Measurements from ENCODE around the gene RPS27A.
"Not testable (repeated sequence)": the region's sequence is repeated elsewhere in the genome, so short reads cannot be mapped to it uniquely, and the experiment has no call there.

RPS27A gene

DNA sequence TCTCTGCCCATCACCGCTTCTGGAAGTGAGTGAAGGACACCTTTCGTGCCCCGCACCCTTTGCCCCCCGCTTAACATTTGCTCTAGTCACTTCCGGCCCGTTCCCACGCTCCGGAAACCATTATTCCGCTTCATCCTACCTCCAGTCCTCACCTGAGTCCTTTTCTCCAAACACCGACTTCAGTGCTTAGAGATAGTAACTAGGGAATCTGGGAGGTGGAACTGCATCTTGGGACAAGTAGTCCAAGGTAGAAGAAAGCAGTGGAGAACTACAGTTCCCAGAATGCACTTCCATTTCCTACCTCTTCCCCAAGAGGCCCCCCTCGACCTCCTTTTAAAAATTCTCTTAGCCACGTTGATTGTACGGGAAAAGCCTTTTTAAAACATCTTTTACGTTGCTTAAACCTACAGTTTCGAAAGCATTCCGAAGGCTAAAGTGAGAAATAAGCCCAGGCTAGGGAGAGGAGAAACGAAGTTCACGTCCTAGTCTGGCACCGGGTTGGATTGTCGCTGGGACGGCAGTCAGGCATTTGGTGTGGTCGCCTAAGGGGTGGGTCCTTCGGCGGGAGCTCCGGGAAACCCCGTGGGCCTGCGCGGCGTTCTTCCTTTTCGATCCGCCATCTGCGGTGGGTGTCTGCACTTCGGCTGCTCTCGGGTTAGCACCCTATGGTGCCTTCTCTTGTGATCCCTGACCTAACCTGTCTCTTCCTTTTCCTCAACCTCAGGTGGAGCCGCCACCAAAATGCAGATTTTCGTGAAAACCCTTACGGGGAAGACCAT lies at the start of gene RPS27A, which contains the start of gene CLHC1:
Gene RPS27A, plus strand, starts transcription at position 605 of the 779 bp plus-strand sequence. Its CDS starts 137 bp downstream, at position 742.
Gene CLHC1, minus strand, starts transcription at position 210 of the 779 bp plus-strand sequence. CDS start 9,882 bp downstream, outside the sequence.
- DNase-seq (ENCODE audit: low spot score) = peak; percentile 96

DNA sequence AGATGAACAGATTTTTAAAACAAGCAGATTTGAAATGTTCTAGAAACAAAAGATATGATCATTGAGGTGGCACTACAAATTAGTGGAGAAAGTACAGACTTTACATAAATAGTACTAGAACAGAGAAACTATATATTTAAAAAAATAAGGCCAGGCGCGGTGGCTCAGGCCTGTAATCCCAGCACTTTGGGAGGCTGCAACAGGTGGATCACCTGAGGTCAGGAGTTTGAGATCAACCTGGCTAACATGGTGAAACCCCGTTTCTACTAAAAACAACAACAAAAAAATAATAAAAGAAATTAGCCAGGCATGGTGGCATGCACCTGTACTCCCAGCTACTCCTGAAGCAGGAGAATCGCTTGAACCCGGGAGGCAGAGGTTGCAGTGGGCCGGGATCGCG lies 45.7 kb upstream of the RPS27A start:
- DNase-seq (ENCODE audit: low spot score) = not testable (repeated sequence)

DNA sequence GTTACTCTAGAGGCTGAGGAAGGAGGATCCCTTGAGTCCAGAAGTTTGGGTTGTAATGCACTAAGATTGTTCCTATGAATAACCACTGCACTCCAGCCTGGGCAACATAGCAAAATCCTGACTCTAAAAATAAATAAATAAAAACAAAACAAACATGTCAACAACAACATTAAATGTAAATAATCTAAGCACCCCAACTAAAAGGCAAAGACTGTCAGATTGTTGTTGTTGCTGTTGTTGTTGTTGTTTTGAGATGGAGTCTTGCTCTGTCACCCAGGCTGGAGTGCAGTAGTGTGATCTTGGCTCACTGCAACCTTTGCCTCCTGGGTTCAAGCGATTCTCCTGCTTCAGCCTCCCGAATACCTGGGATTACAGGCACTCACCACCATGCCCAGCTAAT lies 40.6 kb upstream of the RPS27A start:
- DNase-seq (ENCODE audit: low spot score) = not testable (repeated sequence)

DNA sequence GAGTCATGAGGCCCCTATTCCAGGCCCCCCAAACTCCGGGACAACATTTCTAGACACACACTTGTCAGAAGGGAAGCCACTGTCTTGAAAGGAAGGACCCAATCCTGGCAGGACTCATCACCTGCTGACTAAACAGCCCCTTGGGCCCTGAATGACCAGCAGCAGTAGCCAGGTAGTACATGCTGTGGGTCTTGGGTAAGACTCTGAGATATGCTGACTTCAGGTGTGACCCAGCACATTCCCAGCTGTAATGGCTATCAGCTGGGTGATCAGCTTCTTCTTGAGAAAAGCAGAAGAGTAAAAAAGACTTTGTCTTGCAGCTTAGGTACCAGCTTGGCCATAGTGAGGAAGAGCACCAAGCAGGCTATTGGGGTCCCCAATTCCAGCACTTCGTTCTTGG lies 36.0 kb upstream of the RPS27A start:
- DNase-seq (ENCODE audit: low spot score) = no peak

DNA sequence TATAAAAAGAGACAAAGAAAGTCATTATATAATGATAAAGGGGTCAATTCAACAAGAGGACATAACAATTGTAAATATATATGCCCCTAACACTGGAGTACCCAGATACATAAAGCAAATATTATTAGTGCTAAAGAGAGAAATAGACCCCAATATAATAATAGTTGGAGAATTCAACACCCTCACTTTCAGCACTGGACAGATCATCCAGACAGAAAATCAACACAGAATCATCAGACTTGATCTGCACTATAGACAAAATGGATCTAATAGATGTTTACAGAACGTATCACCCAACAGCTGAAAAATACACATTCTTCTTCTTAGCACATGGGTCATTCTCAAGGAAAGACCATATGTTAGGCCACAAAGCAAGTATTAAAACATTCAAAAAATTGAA lies 32.1 kb upstream of the RPS27A start:
- DNase-seq (ENCODE audit: low spot score) = no peak

DNA sequence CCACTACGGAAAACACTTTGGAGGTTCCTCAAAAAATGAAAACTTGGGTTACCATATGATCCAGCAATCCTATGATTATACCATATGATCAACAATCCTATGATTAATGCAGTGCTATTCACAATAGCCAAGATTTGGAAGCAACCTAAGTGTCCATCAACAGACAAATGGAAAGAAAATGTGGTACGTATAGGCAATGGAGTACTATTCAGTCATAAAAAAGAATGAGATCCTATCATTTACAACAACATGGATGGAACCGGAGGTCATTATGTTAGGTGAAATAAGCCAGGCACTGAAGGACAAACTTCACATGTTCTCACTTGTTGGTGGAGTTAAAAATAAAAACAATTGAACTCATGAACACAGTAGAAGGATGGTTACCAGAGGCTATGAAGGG lies 28.0 kb upstream of the RPS27A start:
- DNase-seq (ENCODE audit: low spot score) = no peak

DNA sequence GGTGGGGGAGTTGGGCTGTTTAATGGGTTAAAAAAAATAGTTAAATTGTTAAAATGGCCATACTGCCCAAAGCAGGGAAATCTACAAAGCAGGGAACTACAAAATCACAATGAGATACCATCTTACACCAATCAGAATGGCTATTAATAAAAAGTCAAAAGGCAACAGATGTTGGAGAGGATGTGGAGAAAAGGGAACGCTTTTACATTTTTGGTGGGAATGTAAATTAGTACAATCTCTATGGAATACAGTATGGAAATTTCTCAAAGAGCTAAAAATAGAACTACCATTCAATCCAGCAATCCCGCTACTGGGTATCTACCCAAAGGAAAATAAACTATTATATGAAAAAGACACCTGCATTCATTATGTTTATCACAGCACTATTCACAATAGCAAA lies 27.5 kb upstream of the RPS27A start:
- DNase-seq (ENCODE audit: low spot score) = no peak

DNA sequence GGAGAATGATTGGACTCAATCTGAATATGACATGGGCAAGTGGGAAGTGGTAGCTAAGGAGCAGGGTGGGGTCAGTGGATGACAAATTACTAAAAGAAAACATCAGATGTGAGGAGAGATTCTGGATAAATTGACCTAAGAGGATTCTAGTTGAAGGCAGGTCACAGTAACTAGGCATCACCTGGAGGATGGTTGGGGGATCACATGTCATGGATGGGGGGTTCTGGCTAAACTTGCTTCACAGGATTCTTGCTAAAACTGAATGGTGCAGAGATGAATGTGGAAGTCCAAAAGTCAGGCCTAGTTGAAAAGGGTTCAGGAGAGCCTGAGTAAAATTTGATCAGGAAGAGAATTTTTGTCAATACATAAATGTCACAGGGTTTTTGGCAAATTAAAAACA lies 18.7 kb upstream of the RPS27A start:
- no peak for DNase-seq (ENCODE audit: low spot score)

DNA sequence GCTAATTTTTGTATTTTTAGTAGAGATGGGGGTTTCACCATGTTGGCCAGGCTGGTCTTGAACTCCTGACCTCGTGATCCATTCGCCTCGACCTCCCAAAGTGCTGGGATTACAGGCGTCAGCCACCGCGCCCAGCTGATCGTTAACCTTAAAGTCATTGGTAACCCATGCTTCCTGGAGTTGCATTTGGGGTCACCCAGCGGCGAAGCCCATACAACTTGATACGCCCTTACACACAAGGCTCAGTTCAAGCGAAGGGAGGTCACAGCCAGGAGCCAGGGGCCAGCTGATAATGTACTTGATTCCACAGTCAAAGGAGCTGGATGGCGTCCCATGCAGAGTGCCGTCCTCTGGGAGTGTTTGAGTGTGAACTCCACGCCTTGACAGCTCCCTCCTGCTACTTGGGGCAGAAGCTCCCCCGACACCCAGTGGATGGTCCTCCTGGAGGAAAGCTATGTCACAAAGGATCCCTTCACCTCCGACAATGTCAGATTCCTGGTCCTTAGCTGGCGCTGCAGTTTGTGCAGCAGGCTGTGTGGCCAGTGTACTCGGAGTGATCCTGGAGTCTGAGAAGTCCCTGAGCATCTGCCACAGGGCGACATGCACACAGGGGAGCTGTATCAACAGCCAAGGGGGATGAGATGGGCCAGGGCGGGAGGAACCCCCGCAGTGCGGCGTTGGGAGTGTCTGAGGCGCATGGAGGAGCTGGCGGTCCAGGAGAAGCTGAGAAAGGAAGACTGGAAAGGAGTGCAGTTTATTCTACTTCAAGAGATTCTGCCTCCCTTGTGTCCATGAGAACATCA lies 8.3 kb upstream of the RPS27A start:
- DNase-seq (ENCODE audit: low spot score) = no peak

DNA sequence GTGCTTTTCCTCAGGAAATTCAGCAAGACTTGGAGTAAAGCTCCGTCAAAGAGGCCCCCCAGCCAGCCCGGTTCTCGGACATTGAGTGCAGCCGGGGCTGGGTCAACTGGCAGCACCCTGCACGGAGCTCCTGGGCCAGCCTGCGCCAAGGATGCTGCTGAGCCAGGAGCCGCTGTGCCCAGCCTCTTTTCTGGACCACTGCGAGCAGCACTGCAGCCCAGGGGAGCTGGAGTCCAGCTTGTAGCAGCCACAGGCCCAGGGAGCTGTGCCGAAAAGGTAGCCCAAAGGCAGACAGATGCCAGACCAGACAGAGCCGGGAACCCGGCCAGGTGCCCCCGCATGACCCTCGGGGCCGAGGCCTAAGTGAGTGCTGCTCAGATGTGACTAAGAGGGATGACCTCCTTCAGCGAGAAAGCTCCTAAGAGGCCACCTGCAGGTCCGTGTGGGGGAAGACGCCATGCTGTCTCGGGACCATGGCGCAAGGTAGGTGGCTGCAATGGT lies 7.7 kb upstream of the RPS27A start:
- DNase-seq (ENCODE audit: low spot score) = no peak

DNA sequence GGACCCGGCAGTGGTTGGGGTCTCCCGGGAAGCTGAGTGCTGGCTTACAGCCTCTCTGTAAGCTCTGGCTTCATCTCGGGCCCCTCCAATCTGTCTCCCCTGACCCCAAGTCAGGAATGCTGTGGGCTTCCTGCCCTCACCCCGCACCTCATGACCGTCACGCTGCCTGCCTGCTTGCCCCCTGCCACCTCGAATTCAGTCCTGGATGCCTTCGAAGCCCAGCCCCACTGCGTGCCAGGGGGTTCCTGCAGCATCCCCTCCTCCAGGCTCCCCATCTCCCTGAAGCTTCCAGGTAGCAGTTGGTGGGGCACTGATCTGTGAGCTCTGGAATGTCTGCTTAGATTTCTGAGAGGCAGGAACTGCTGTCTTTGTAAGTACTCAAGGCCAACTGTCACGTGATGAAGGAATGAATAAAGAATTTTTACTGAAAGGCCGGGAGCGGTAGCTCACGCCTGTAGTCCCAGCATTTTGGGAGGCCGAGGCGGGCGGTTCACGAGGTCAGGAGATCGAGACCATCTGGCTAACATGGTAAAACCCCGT lies 6.9 kb upstream of the RPS27A start:
- DNase-seq (ENCODE audit: low spot score) = no peak

DNA sequence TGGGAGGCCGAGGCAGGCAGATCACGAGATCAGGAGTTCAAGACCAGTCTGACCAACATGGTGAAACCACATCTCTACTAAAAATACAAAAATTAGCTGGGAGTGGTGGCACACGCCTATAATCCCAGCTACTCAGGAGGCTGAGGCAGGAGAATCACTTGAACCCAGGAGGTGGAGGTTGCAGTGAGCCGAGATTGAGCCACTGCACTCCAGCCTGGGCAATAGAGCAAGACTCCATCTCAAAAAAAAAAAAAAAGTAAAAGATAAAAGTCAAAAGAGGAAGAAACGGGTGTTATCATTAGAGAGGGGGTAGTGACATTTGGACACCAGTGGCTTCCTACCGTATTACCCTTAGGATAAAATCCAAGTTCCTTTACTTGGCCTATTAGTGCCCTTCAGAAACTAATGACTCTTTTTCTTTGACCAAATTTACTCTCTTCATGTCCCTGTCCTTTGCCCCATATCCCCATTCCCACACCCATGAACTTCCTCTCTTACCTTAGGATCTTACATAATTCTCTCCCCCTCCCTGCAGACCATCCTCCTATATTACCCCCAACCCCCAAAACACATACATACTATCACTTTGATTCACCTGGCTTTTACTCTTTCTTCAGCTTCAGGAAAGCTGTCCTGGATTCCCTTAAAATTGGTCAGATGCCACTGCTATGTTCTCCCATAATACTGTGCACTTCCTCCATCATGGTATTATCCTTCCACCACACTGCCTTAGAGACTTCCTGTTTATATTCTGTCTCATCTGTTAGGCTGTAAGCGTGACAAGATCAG lies 4.9 kb upstream of the RPS27A start:
- peak; percentile 19 for DNase-seq (ENCODE audit: low spot score)

DNA sequence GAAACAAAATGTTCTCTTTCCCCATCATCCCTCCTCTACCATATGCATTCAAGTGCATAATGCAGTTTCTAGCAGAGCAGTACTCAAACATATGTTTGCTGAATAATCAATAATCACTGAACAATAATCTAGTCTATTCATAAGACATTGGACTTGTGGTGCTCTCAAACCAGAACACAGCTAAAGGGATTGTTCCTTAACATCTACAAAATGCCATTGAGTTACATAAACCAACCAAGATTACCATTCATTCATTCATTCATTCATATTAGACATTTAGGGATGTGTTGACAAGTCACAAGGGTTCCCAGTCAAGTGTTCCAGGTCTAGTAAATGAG lies 4.3 kb upstream of the RPS27A start:
- no peak for DNase-seq (ENCODE audit: low spot score)

DNA sequence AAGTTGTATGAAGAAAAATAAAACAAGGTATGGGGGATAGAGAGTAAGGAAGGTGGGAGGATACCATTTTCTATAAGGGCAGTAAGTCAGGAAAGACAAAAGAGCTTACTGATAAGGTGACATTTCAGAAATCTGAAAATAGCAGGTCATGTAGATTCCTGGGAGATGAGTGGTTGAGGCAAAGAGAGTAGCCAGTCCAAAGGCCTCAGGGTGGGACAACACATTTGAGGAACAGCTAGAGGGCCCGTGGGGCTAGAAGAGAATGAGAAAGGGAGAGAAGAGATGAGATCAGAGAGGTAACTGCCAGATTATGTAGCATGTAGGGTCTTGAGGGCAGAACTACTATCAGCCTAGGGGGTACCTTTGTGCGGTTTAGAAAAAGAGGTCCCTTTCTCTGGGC lies 3.3 kb upstream of the RPS27A start:
- DNase-seq (ENCODE audit: low spot score) = no peak

DNA sequence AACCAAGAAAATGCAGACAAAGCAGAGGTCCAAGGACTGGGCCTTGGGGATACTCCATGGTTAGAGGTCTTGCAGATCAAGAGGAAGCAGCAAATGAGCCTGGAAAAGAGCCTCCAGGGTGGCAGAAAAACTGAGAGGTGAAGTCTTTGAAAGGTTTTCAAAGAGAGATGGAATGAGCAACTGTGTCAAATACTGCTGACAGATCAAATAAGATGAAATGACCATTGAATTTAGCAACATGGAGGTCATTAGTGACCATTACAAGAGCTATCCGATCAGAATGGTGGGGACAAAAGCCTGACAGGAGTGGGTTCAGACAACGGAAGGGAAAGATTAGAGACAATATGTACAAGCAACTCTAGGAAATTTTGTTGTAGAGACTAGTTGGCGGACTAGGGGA lies 1.9 kb upstream of the RPS27A start:
- DNase-seq (ENCODE audit: low spot score) = no peak

DNA sequence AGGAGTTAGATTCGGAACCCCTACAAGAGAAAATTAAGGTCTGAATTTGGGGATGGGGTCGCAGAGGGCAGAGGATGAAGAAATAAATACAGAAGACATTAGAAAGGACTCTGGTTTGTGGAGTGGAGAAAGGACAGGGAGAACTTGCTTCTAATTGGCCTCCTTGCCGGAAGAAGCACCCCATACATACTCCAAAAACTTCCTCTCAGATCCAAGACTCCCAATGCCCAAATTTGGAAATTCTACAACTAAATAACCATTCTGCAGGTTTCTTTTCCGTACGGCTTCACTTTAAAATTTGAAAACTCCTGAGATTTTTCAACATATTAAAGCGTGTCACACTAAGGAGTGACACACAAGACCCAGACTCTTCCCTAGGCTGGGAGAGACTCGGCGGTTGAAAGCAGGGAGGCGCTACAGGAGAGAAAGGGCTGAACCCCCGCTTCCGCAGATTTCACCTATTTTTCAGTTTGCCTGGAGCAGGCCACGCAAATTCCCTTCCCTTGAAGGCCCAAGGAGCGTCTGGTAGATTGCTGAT lies 873 bp upstream of the RPS27A start:
- DNase-seq (ENCODE audit: low spot score) = peak; percentile 12

DNA sequence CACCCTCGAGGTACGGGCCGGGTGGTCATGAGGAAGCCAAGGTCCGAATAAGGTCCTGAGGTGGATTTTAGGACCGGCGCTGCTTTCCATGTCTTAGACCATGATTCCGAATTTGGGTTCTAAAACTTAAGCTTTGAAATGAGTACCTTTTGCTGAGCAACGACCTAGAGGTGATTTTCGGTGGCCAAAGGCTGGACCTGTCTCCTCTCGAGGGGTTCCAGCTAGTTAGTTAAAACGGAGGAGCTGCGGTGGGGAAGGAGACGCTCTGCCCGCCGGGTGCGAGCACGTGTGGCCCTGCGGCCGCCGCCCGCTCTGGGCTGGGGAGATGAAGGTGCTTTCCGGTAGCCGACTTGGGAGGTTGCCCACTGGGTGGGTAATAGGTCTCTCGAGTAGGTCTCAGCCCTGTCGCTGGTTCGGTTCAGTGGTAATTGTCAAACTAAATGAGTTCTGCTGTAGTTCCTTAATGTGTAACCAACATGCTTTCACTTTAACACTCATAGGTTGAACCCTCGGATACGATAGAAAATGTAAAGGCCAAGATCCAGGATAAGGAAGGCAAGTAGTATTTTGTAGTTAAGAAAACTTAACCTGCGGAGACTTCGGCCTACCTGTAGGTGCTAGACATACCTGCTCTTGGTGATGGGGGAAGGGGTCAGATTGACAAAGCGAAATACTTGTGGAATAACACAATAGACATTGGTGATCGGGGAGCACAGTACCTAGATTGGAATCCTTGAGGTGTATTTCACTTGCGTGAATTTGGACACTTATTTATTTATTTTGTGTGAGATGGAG lies 572 bp downstream of the RPS27A start:
- peak; percentile 16 for DNase-seq (ENCODE audit: low spot score)

DNA sequence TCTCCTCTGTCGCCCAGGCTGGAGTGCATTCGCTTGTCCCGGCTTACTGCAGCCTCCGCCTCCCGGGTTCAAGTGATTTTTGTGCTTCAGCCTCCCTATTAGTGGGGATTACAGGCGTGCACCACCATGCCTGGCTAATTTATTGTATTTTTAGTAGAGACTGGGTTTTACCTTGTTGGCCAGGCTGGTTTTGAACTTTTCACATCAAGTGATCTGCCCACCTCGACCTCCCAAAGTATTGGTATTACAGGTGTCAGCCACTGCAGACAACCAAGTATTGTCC lies 1.1 kb downstream of the RPS27A start:
- no peak for DNase-seq (ENCODE audit: low spot score)

DNA sequence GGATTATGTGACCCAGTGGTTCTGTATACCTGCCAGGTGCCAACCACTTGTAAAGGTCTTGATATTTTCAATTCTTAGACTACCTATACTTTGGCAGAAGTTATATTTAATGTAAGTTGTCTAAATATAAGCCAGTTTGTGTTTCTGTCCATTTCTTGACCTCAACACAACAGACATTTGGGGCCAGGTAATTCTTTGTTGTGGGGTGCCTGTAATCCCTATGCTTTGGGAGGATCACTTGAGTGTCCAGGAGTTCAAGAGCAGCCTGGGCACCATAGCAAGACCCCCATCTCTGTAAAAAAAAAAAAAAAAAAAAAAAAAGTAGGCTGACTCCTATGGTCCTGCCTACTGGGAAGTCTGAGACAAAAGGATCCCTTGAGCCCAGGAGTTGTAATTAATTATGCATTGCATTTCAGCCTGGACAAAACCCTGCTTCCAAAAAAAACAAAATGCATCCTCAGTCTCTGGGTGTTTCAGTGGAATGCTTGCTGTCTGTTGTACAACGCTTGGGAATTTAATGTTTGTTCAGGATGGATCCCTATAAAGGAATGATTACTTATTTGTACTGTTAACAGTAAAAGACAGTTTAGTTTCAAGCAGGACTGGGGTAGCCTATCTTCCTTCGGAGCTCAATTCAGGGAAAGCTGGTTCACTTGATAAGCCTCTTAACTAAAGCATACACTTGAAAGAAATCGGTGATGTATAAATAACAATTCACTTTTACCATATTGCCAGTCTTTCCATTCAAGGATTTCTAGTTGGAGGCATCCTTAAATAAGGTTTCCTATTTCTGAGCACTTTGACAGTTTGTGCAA lies 3.4 kb downstream of the RPS27A start:
- DNase-seq (ENCODE audit: low spot score) = no peak

DNA sequence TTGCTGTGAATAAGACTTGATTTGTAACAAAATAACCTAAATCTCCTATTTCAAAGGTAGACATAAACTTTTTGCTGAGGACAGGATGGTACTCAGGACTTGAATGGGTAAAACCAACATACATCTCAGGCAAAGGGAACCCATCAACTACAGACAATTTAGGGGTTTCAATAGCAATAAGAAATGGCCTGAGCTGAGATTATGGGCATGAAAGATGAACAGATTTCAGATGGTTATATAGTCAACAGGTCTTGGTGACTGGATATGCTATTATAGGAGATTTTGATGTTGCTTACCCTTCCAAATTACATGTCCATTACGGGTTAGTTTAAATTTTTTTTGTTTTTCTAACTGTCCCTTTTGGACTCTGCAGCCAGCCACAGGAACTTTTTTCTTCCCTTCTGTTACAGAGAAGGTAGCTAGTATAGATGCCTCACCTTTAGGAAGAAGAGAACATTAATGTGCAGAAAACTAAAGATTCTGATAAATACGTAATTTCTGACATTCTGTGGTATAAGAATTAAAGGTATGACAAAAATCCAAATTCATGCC lies 4.6 kb downstream of the RPS27A start:
- DNase-seq (ENCODE audit: low spot score) = no peak
